ENCODE data around the gene NT5C1A.

GRCh38 chr1:39614488-39614887 lies 57.4 kb downstream of the NT5C1A start:
- TF ChIP-seq POLR2A (IDR thresholded peaks at IDR 0.05), result no peak
- TF ChIP-seq, protein P1, sequence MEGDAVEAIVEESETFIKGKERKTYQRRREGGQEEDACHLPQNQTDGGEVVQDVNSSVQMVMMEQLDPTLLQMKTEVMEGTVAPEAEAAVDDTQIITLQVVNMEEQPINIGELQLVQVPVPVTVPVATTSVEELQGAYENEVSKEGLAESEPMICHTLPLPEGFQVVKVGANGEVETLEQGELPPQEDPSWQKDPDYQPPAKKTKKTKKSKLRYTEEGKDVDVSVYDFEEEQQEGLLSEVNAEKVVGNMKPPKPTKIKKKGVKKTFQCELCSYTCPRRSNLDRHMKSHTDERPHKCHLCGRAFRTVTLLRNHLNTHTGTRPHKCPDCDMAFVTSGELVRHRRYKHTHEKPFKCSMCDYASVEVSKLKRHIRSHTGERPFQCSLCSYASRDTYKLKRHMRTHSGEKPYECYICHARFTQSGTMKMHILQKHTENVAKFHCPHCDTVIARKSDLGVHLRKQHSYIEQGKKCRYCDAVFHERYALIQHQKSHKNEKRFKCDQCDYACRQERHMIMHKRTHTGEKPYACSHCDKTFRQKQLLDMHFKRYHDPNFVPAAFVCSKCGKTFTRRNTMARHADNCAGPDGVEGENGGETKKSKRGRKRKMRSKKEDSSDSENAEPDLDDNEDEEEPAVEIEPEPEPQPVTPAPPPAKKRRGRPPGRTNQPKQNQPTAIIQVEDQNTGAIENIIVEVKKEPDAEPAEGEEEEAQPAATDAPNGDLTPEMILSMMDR (IDR thresholded peaks at IDR 0.05), result no peak

Measured in heart left ventricle (tissue), 13 donors.